ENCODE measurements around the gene CST1. TPM values are rescaled to one million over a fixed set of nuclear protein-coding genes. Genes with fewer than 3 reads are reported as not detected.
A peak's percentile ranks its signal among the peaks of the same experiment; 100 is the strongest.
"Not testable (repeated sequence)": the region's sequence is repeated elsewhere in the genome, so short reads cannot be mapped to it uniquely, and the experiment has no call there.

The CST1 gene, protein sequence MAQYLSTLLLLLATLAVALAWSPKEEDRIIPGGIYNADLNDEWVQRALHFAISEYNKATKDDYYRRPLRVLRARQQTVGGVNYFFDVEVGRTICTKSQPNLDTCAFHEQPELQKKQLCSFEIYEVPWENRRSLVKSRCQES
- total RNA-seq = not detected
- polyA plus RNA-seq = not detected
- long read RNA-seq, donor 1 = 0 reads
- long read RNA-seq, donor 2 = 0 reads

DNA sequence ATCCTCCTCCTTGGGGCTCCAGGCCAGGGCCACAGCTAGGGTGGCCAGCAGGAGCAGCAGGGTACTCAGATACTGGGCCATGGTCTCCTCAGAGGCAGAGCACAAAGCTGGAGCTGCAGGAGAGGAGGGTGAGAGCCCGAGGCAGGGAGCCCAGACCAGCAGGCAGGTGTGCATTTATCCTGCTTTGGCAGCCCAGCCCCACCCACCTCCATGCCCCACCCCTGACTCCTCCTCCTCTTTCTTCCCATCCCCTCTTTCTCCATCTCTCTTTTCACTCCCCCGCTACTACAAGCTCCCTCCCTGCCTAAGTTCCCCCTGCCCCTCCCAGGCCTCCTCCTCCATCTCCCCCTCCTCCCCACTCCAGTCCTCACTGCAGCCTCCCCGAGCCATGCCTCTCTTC is at the start of gene CST1:
Gene CST1 (minus strand): TSS at position 150 of the 400 bp plus-strand sequence. CDS start 69 bp downstream, at position 81.
- H3K9me3 ChIP-seq; intact Hi-C loops (cut with DNase I); ATAC-seq; H3K4me3 ChIP-seq; H3K36me3 ChIP-seq (ENCODE audit: insufficient read depth in 1 of 2, low read depth in 1 of 2); DNase-seq; H3K27ac ChIP-seq; H3K4me1 ChIP-seq; H3K27me3 ChIP-seq (ENCODE audit: insufficient read depth in 3 of 3, low read length in 2 of 3): not testable (repeated sequence)
- WGBS, 3 donors = 48 to 83% (median 69%) methylated on average over 2 to 3 of the region's 3 CpGs

DNA sequence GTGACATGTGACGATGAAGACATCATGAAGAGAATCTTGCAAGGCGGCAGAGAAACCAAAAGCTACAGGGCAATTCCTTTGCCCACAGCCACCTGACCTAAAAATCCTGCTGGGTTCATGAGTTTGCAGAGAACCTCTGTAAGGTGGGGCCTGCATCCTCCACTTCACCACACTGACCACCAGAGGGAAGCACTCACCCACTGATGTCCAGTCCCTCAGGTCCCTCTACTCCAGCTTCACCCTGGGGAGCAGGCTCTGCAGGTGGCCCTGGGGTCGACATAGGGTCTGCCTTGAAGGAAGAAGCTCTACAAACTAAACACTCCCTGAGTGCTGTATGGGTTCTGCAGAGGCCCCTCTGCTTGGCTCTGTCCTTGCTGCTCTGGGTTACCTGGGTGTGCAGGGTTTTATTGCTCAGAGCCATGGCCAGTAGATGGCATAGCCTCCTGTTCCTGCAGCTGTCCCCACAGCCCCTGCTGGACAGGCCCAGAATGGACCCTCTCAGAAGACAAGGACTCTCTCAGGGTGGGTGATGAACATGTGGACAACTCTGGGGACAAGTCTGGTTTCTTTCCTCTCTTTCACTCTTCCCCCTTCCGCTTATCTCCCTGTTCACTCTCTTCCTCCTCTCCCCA is 48.6 kb upstream of the CST1 start:
- H3K27ac ChIP-seq; H3K9me3 ChIP-seq; H3K4me1 ChIP-seq; H3K36me3 ChIP-seq (ENCODE audit: insufficient read depth in 1 of 2, low read depth in 1 of 2); intact Hi-C loops (cut with DNase I); H3K4me3 ChIP-seq; H3K27me3 ChIP-seq (ENCODE audit: insufficient read depth in 3 of 3, low read length in 2 of 3): not testable (repeated sequence)
- ATAC-seq = peak in 1 of 4 donors; percentile 55
- 49 to 60% (median 57%) methylated on average over 4 of the region's 4 CpGs for WGBS, 3 donors
- TF ChIP-seq, protein P1, sequence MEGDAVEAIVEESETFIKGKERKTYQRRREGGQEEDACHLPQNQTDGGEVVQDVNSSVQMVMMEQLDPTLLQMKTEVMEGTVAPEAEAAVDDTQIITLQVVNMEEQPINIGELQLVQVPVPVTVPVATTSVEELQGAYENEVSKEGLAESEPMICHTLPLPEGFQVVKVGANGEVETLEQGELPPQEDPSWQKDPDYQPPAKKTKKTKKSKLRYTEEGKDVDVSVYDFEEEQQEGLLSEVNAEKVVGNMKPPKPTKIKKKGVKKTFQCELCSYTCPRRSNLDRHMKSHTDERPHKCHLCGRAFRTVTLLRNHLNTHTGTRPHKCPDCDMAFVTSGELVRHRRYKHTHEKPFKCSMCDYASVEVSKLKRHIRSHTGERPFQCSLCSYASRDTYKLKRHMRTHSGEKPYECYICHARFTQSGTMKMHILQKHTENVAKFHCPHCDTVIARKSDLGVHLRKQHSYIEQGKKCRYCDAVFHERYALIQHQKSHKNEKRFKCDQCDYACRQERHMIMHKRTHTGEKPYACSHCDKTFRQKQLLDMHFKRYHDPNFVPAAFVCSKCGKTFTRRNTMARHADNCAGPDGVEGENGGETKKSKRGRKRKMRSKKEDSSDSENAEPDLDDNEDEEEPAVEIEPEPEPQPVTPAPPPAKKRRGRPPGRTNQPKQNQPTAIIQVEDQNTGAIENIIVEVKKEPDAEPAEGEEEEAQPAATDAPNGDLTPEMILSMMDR (IDR thresholded peaks at IDR 0.05) = peak; percentile 35
- DNase-seq = peak in 1 of 2 donors; percentile 51

DNA sequence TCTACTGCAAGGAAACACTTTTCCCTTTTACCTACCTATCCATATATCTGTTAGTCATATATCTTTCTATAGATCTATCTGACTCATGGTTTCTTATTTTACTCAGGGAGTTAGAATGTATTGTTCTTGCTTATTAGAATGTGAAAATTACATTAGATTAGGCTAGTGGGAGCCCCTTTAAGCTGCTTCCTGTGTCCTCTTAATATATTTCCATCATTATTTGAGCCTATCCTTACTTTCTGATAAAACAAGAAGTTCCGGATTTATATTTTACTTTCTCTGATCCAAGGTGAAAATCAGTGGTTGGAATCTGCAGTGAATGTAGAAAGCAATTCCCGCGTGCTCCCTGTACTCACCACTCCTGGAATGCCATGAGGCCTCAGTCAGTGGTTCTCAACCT is 44.8 kb upstream of the CST1 start:
- Histone ChIP-seq H3K27ac (no peak overlapping the region), H3K9me3 (no peaks in the 10 kb centered on the region), H3K4me1 (no peaks in the 10 kb centered on the region), H3K36me3 (ENCODE audit: insufficient read depth in 1 of 2, low read depth in 1 of 2) (no peaks in the 10 kb centered on the region), H3K4me3 (no peak overlapping the region), H3K27me3 (ENCODE audit: insufficient read depth in 3 of 3, low read length in 2 of 3) (no peaks in the 10 kb centered on the region)
- intact Hi-C loops (cut with DNase I) = no loop called here
- 76 to 95% (median 81%) methylated on average over 3 of the region's 3 CpGs for WGBS, 3 donors
- TF ChIP-seq, protein P1 (IDR thresholded peaks at IDR 0.05) = no peak
- ATAC-seq = no peak
- DNase-seq = no peak

DNA sequence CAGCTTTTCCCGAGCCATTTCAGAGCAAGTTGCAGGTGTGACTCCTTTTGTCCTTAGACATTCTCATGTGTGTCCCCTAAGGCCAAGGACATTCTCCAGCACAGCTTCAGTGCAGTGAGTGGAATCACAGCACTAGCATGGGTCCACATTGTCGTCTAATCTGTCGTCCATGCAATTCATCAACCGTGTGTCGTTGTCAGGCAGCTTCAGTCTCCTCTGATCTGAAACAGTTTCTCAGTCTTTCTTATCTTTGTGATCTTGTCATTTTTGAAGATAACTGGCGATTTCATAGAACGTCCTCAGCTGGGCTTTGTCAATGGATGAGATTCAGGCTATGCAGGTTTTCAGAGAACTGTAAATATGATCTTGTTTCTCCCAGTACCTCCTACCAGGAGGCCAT is 44.1 kb upstream of the CST1 start:
- TF ChIP-seq, protein P1 (IDR thresholded peaks at IDR 0.05) = no peak
- intact Hi-C loops (cut with DNase I) = no loop called here
- no peaks in the 10 kb centered on the region for H3K4me1 ChIP-seq

DNA sequence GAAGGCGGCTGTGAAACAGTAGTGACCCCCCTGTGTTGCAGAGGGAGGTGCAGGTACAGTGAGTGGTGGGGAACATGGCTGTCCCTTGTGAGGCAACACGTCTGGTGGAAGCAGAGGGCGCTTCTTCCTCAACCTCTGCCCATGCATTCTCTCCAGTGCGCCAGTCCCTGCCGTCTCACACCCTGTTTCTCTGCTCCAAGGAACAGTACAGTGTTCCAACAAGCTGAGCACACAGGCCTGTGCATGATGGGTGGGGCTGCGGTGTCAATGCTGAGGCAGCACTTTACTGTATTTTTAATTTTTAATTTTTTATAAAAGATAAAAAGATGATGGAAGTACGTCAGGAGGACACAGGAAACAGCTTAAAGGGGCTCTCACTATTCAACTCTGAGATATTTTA is 43.3 kb upstream of the CST1 start:
- intact Hi-C loops (cut with DNase I) = no loop called here

More for the DNA sequence above, 44.1 kb upstream of the CST1 start:
- no peak for DNase-seq
- Histone ChIP-seq H3K36me3 (ENCODE audit: insufficient read depth in 1 of 2, low read depth in 1 of 2) (no peaks in the 10 kb centered on the region), H3K27ac (no peak overlapping the region), H3K27me3 (ENCODE audit: insufficient read depth in 3 of 3, low read length in 2 of 3) (no peaks in the 10 kb centered on the region), H3K4me3 (no peak overlapping the region), H3K9me3 (no peaks in the 10 kb centered on the region)
- no peak for ATAC-seq
- WGBS, 3 donors = 57 to 67% (median 66%) methylated on average over 7 of the region's 7 CpGs

More for the DNA sequence above, 43.3 kb upstream of the CST1 start:
- no peaks in the 10 kb centered on the region for H3K36me3 ChIP-seq (ENCODE audit: insufficient read depth in 1 of 2, low read depth in 1 of 2)
- H3K4me3 ChIP-seq = no peak overlapping the region
- ATAC-seq (no peak), DNase-seq (no peak)
- WGBS, 3 donors = 81 to 88% (median 84%) methylated on average over 7 of the region's 7 CpGs
- H3K9me3 ChIP-seq = no peaks in the 10 kb centered on the region
- H3K27ac ChIP-seq = no peak overlapping the region
- H3K4me1 ChIP-seq = no peaks in the 10 kb centered on the region
- TF ChIP-seq, protein P1 (IDR thresholded peaks at IDR 0.05) = no peak
- H3K27me3 ChIP-seq (ENCODE audit: insufficient read depth in 3 of 3, low read length in 2 of 3) = no peaks in the 10 kb centered on the region
